Prostate gland (tissue), 2 donors: ENCODE measurements around the gene MYO5A. TPM values are rescaled to one million over a fixed set of nuclear protein-coding genes. Genes with fewer than 3 reads are reported as not detected.

ENCODE experiments used
- DNase-seq: peaks from one replicate; pipeline ENCODE4 v3.0.0-alpha.2; 2019; ENCODE audit warnings: low spot score
- H3K27ac ChIP-seq, 2 donors: fragments of 200-600 bp; sonication (generic); 2 replicates each; pipeline ENCODE4 v1.5.1; 2017 to 2019
- H3K27me3 ChIP-seq: fragments of 200-600 bp; sonication (generic); replicated peaks from 2 replicates; pipeline ENCODE4 v1.5.1; 2019; ENCODE audit not compliant: insufficient read depth
- H3K36me3 ChIP-seq, 2 donors: fragments of 200-600 bp; sonication (generic); 1 replicate in 1 of 2; 2 replicates in 1 of 2; pipeline versions ENCODE4 v1.5.1 to v1.8.1; 2017 to 2019
- H3K4me1 ChIP-seq: fragments of 200-600 bp; sonication (generic); replicated peaks from 2 replicates; pipeline ENCODE4 v1.5.1; 2019
- H3K4me3 ChIP-seq, 2 donors: fragments of 200-600 bp; sonication (generic); 2 replicates each; pipeline ENCODE4 v1.5.1; 2017 to 2019
- H3K9me3 ChIP-seq: fragments of 200-600 bp; sonication (generic); 2 replicates; pipeline ENCODE4 v1.5.1; 2017
- POLR2A ChIP-seq: fragments of 450-650 bp; IDR thresholded peaks from one replicate; pipeline ENCODE4 v1.6.1; 2016; ENCODE audit warnings: antibody characterized with exemption, mild to moderate bottlenecking
- POLR2AphosphoS5 ChIP-seq: sonication (generic); formaldehyde crosslinking; IDR thresholded peaks from one replicate; pipeline ENCODE4 v1.6.1; 2017; ENCODE audit warnings: antibody characterized with exemption
- WGBS: methylation state at CpG from one replicate; pipeline ENCODE4 v1.1.5; 2018; 5-methylcytosine and 5-hydroxymethylcytosine counted together
- intact Hi-C: fragments of 100-400 bp; cut with DNase I; formaldehyde crosslinking; loops from one replicate; pipeline ENCODE4 v1.14.2; 2022
- total RNA-seq, 2 donors: library from RNA; depleted of rRNA; stranded (reverse); fragments of >200 nt; gene quantifications; one replicate each; pipeline ENCODE4 v1.1.0, GENCODE V29; 2016
- TF ChIP-seq, protein P1 (sequence below), 4 experiments: fragments of 200-600 bp in 2 of 4; fragments of 450-650 bp in 2 of 4; sonication (generic) in 2 of 4; IDR thresholded peaks; 1 replicate in 3 of 4; 2 replicates in 1 of 4; pipeline ENCODE4 v1.5.1; 2016 to 2019; ENCODE audit warnings: antibody characterized with exemption in 4 of 4, mild to moderate bottlenecking in 2 of 4, moderate library complexity in 2 of 4

Gene MYO5A
- total RNA-seq, 2 donors from 2014 or later: 24.9 to 41.9 TPM

DNA sequence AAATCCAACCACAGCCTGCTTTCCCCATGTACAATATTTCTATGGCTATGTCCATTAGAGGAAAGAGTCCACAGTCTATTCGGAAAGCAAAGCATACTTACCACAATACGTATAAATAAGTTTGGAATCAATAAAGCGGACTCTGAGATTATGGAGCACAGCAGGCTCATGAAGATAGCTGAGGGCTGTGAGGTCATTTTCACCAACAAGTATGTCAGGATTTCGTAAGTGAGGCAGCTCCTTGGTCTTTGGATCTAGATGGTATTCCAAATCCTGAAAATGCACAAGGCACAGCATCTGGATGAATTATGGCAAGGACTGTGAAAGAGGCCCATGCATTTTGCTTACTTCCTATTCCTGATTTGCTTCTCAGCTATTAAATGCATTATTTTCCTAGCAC lies 100.4 kb downstream of the MYO5A start:
- H3K4me1 ChIP-seq: no peaks in the 10 kb centered on the region
- no peaks in the 10 kb centered on the region for H3K9me3 ChIP-seq
- TF ChIP-seq POLR2AphosphoS5: no peak
- TF ChIP-seq POLR2A: no peak
- TF ChIP-seq, protein P1, sequence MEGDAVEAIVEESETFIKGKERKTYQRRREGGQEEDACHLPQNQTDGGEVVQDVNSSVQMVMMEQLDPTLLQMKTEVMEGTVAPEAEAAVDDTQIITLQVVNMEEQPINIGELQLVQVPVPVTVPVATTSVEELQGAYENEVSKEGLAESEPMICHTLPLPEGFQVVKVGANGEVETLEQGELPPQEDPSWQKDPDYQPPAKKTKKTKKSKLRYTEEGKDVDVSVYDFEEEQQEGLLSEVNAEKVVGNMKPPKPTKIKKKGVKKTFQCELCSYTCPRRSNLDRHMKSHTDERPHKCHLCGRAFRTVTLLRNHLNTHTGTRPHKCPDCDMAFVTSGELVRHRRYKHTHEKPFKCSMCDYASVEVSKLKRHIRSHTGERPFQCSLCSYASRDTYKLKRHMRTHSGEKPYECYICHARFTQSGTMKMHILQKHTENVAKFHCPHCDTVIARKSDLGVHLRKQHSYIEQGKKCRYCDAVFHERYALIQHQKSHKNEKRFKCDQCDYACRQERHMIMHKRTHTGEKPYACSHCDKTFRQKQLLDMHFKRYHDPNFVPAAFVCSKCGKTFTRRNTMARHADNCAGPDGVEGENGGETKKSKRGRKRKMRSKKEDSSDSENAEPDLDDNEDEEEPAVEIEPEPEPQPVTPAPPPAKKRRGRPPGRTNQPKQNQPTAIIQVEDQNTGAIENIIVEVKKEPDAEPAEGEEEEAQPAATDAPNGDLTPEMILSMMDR (IDR thresholded peaks at IDR 0.05): no peak
- H3K36me3 ChIP-seq: no peaks in the 10 kb centered on the region
- no peak overlapping the region for H3K27ac ChIP-seq
- WGBS: 95% methylated on average over 4 of the region's 4 CpGs
- no peak overlapping the region for H3K4me3 ChIP-seq
- intact Hi-C loops: no loop called here
- H3K27me3 ChIP-seq: no peaks in the 10 kb centered on the region
- DNase-seq: no peak

DNA sequence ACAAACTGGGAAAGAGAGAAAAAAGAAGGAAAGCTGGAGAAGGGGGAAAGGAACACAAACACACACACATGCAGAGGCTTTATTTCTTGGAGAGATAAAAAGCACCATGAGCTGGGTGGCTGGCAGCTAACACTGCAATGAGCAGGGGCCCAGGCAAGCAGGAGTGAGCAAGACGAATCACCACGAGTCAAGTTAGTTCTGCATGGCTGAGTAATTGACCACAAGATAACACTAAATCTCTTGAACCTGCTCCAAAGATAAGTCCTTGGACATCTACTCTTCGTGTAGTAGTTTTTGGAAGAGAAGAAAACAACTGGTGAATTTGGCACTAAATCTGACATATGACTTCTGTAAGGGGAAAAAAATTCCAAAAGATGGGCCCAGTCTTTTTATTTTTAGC lies 100.9 kb downstream of the MYO5A start:
- WGBS: 32% methylated on average over 3 of the region's 3 CpGs
- Histone ChIP-seq H3K36me3 (no peaks in the 10 kb centered on the region), H3K4me1 (no peaks in the 10 kb centered on the region), H3K4me3 (no peak overlapping the region), H3K9me3 (no peaks in the 10 kb centered on the region), H3K27me3 (no peaks in the 10 kb centered on the region), H3K27ac (no peak overlapping the region)
- intact Hi-C loops: no loop called here
- TF ChIP-seq, protein P1 (IDR thresholded peaks at IDR 0.05): no peak
- no peak for TF ChIP-seq POLR2AphosphoS5
- TF ChIP-seq POLR2A: no peak
- no peak for DNase-seq

- Histone ChIP-seq H3K4me3 (no peak overlapping the region), H3K9me3 (no peaks in the 10 kb centered on the region), H3K4me1 (no peaks in the 10 kb centered on the region), H3K27ac (no peak overlapping the region), H3K27me3 (no peaks in the 10 kb centered on the region), H3K36me3 (no peaks in the 10 kb centered on the region)
- TF ChIP-seq, protein P1 (IDR thresholded peaks at IDR 0.05): no peak
- TF ChIP-seq POLR2AphosphoS5 (no peak), POLR2A (no peak)
- WGBS: 96% methylated on average over 2 of the region's 2 CpGs
- no peak for DNase-seq
- intact Hi-C loops: no loop called here
These were observed 103.7 kb downstream of the MYO5A start for GRCh38 chr15:52424856-52425431.

GRCh38 chr15:52423852-52424251 lies 104.8 kb downstream of the MYO5A start:
- TF ChIP-seq POLR2AphosphoS5 (no peak), POLR2A (no peak)
- TF ChIP-seq, protein P1 (IDR thresholded peaks at IDR 0.05): no peak
- WGBS: 91% methylated on average over 1 of the region's 1 CpG
- H3K27me3 ChIP-seq: no peaks in the 10 kb centered on the region
- no peak overlapping the region for H3K27ac ChIP-seq
- DNase-seq: no peak
- H3K36me3 ChIP-seq: no peaks in the 10 kb centered on the region
- intact Hi-C loops: no loop called here
- no peaks in the 10 kb centered on the region for H3K9me3 ChIP-seq
- H3K4me3 ChIP-seq: no peak overlapping the region
- no peaks in the 10 kb centered on the region for H3K4me1 ChIP-seq

DNA sequence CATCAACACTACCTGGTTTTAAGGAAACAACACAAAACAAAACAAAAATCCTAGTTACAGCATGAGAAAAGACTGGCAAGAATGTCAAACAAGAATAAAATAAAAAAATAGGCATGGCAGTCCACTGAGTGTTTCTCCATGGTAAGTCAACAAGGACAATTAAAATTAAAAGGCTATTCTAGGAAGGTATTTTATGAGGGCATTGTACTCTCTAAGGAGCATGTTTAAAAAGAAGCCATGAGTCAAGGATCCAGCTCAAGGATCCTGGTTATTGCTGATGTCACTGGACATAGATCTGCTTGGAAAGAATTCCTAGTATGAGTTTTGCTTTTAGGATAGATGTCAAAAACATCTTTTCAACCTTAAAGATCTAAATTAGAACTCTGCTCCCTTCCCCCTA lies 106.7 kb downstream of the MYO5A start:
- Histone ChIP-seq H3K27ac (no peak overlapping the region), H3K9me3 (no peaks in the 10 kb centered on the region), H3K4me3 (no peak overlapping the region), H3K4me1 (no peaks in the 10 kb centered on the region), H3K27me3 (no peaks in the 10 kb centered on the region), H3K36me3 (no peaks in the 10 kb centered on the region)
- TF ChIP-seq, protein P1 (IDR thresholded peaks at IDR 0.05): no peak
- TF ChIP-seq POLR2AphosphoS5 (no peak), POLR2A (no peak)
- DNase-seq: no peak
- intact Hi-C loops: no loop called here
